ENCODE results near the gene NONO.
"Not testable (repeated sequence)": the region's sequence is repeated elsewhere in the genome, so short reads cannot be mapped to it uniquely, and the experiment has no call there.

DNA sequence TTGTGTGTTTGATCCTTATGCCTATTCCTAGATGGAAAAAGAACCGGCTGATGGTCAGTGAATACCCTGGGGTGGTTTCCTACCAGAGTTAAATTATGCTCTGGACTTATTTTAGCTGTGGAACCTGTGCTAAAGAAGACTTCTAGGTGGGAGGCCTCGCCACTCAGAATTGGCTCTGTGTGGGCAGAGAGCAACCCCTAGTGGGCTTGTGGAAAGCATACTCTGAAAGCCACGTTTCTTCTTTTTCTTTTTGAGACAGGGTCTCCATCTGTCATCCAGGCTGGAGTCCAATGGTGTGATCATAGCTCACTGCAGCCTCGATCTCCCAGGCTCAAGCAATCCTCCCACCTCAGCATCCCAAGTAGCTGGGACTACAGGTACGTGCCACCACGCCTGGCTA is 66.4 kb downstream of the NONO start:
- TF ChIP-seq, protein P1, sequence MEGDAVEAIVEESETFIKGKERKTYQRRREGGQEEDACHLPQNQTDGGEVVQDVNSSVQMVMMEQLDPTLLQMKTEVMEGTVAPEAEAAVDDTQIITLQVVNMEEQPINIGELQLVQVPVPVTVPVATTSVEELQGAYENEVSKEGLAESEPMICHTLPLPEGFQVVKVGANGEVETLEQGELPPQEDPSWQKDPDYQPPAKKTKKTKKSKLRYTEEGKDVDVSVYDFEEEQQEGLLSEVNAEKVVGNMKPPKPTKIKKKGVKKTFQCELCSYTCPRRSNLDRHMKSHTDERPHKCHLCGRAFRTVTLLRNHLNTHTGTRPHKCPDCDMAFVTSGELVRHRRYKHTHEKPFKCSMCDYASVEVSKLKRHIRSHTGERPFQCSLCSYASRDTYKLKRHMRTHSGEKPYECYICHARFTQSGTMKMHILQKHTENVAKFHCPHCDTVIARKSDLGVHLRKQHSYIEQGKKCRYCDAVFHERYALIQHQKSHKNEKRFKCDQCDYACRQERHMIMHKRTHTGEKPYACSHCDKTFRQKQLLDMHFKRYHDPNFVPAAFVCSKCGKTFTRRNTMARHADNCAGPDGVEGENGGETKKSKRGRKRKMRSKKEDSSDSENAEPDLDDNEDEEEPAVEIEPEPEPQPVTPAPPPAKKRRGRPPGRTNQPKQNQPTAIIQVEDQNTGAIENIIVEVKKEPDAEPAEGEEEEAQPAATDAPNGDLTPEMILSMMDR (IDR thresholded peaks at IDR 0.05; ENCODE audit: insufficient read depth, low read depth, low read length): not testable (repeated sequence)
- TF ChIP-seq EZH2 (IDR thresholded peaks at IDR 0.05; ENCODE audit: insufficient read depth, low read length): not testable (repeated sequence)
